ENCODE measurements around the gene ISY1. TPM values are rescaled to one million over a fixed set of nuclear protein-coding genes. Genes with fewer than 3 reads are reported as not detected.

The ISY1 gene
- total RNA-seq, 1 experiment from 2014 or later: 43.6 TPM

DNA sequence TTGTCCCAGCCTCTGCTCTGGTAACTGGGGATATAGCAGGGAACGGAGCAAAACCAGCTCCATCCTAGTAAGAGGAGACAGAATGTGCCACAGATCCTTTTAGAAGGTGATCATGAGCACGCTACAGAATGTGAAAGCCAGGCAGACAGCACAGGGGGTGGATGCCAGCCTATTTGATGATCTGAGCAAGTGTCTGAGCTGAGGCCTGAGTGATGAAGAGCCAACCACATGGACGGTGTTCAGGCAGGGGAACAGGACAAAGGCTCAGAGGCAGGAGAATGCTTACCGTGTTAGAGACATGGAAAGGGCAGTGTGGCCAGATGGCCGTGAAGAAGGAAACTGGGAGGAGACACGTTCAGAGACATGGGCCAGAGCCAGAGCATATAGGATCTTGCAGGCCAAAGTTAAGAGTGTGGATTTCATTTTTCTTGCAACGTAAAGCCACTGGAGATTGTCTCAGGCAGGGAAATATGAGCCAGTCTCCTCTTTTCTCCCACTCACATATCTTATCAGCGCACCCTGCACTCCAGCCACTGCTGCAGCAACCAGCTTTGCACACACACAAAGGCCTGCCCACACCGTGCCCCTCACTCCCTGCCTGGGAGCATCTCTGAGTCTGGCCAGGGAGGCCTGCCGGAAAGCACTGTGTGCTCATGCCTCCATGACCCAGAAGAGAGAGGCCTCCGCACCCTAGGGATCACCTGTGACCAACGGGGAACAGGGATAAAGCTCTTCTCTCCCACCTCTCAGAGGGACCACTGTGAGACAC lies 59.3 kb downstream of the ISY1 start:
- Histone ChIP-seq H2AFZ (ENCODE audit: low read depth, low read length, poor library complexity, severe bottlenecking) (no peak overlapping the region), H3K4me2 (ENCODE audit: low read length) (no peak overlapping the region), H3K9me2 (ENCODE audit: insufficient read depth) (no peaks in the 10 kb centered on the region), H3K27me3 (ENCODE audit: insufficient read depth, low read length) (no peaks in the 10 kb centered on the region), H3K79me2 (ENCODE audit: insufficient read depth, low read length) (no peaks in the 10 kb centered on the region), H3K9me3 (ENCODE audit: control insufficient read depth in 1 of 2, insufficient read depth in 1 of 2, low read depth in 1 of 2, low read length in 2 of 2) (no peaks in the 10 kb centered on the region), H3K27ac (ENCODE audit: low read depth, low read length) (no peak overlapping the region), H3K4me1 (ENCODE audit: control insufficient read depth in 1 of 2, insufficient read depth in 2 of 2, low read length in 2 of 2) (no peaks in the 10 kb centered on the region), H3K9ac (ENCODE audit: low read length) (no peak overlapping the region), H3K4me3 (replicated peaks in 1 of 2; ENCODE audit: low read depth in 1 of 2, low read length in 2 of 2) (no peak overlapping the region), H4K20me1 (ENCODE audit: insufficient read depth) (no peaks in the 10 kb centered on the region), H3K36me3 (ENCODE audit: control insufficient read depth in 1 of 2, insufficient read depth in 2 of 2, low read length in 2 of 2) (no peaks in the 10 kb centered on the region)
- RAD21 ChIA-PET (ENCODE audit: low non-redundant PET in 1 of 2, low total read pairs in 2 of 2, uncharacterized antibody in 2 of 2, unreplicated experiment in 2 of 2): no interaction called here
- ATAC-seq: no peak
- TF ChIP-seq SRF (IDR thresholded peaks at IDR 0.05; ENCODE audit: low read depth): no peak
- TF ChIP-seq CBX3 (IDR thresholded peaks at IDR 0.05; ENCODE audit: low read depth): no peak
- CTCF ChIA-PET: interaction anchor here (0.9 kb wide), 1 partner anchor 144 kb away, joined by 3 read pairs; no protein-coding TSS in a partner anchor
- DNase-seq (ENCODE audit: low read depth, low spot score): no peak
- BruUV-seq (replicated peaks): no TSS peak
- POLR2A ChIA-PET: interaction anchor here (0.6 kb wide), 1 partner anchor 48 kb away, joined by 3 read pairs; no protein-coding TSS in a partner anchor
- intact Hi-C loops (cut with micrococcal nuclease): no loop called here

DNA sequence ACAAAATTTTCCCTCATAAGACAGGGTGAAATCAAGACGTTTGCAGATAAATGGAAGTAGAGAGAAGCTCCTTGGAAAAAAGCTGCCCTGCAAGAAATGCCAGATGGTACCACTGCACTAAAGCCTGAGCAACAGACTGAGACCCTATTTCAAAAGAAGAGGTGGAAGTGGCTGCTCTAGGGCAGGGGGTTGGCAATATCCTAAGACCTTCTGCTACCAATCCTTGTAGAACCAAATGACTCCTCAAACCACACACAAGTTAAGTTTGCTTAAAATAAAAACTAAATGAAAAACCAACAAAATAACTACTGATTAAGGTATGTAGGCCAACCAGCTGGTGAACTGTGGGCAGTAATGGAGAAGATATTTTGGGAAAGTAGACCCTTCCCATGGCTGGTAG lies 60.6 kb downstream of the ISY1 start:
- TF ChIP-seq RAD21 (IDR thresholded peaks at IDR 0.05; ENCODE audit: low read depth) (no peak), YY1 (IDR thresholded peaks at IDR 0.05; ENCODE audit: extremely low read depth, insufficient replicate concordance, low read depth, low read length) (no peak), SRF (IDR thresholded peaks at IDR 0.05; ENCODE audit: low read depth) (no peak), EGR1 (IDR thresholded peaks at IDR 0.05; ENCODE audit: low read depth) (no peak), ZFX (IDR thresholded peaks at IDR 0.05) (no peak), ELF1 (IDR thresholded peaks at IDR 0.05; ENCODE audit: borderline replicate concordance, low read depth) (no peak), POLR2AphosphoS5 (IDR thresholded peaks at IDR 0.05; ENCODE audit: low read depth, low read length) (no peak), EZH2 (IDR thresholded peaks at IDR 0.05) (no peak), SP1 (IDR thresholded peaks at IDR 0.05; ENCODE audit: low read depth) (no peak), FOSL1 (IDR thresholded peaks at IDR 0.05; ENCODE audit: low read depth) (no peak), TCF7L2 (IDR thresholded peaks at IDR 0.05; ENCODE audit: borderline replicate concordance, extremely low read depth, insufficient read depth, insufficient read length) (no peak)
- TF ChIP-seq, protein P1, sequence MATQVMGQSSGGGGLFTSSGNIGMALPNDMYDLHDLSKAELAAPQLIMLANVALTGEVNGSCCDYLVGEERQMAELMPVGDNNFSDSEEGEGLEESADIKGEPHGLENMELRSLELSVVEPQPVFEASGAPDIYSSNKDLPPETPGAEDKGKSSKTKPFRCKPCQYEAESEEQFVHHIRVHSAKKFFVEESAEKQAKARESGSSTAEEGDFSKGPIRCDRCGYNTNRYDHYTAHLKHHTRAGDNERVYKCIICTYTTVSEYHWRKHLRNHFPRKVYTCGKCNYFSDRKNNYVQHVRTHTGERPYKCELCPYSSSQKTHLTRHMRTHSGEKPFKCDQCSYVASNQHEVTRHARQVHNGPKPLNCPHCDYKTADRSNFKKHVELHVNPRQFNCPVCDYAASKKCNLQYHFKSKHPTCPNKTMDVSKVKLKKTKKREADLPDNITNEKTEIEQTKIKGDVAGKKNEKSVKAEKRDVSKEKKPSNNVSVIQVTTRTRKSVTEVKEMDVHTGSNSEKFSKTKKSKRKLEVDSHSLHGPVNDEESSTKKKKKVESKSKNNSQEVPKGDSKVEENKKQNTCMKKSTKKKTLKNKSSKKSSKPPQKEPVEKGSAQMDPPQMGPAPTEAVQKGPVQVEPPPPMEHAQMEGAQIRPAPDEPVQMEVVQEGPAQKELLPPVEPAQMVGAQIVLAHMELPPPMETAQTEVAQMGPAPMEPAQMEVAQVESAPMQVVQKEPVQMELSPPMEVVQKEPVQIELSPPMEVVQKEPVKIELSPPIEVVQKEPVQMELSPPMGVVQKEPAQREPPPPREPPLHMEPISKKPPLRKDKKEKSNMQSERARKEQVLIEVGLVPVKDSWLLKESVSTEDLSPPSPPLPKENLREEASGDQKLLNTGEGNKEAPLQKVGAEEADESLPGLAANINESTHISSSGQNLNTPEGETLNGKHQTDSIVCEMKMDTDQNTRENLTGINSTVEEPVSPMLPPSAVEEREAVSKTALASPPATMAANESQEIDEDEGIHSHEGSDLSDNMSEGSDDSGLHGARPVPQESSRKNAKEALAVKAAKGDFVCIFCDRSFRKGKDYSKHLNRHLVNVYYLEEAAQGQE (IDR thresholded peaks at IDR 0.05; ENCODE audit: low read depth): no peak
- TF ChIP-seq, protein P2, sequence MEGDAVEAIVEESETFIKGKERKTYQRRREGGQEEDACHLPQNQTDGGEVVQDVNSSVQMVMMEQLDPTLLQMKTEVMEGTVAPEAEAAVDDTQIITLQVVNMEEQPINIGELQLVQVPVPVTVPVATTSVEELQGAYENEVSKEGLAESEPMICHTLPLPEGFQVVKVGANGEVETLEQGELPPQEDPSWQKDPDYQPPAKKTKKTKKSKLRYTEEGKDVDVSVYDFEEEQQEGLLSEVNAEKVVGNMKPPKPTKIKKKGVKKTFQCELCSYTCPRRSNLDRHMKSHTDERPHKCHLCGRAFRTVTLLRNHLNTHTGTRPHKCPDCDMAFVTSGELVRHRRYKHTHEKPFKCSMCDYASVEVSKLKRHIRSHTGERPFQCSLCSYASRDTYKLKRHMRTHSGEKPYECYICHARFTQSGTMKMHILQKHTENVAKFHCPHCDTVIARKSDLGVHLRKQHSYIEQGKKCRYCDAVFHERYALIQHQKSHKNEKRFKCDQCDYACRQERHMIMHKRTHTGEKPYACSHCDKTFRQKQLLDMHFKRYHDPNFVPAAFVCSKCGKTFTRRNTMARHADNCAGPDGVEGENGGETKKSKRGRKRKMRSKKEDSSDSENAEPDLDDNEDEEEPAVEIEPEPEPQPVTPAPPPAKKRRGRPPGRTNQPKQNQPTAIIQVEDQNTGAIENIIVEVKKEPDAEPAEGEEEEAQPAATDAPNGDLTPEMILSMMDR (IDR thresholded peaks at IDR 0.05 in 2 of 3, conservative IDR thresholded peaks at IDR 0.05 in 1 of 3; ENCODE audit: borderline replicate concordance in 1 of 3, insufficient read depth in 1 of 3, low read depth in 2 of 3, low read length in 2 of 3): no peak
- Histone ChIP-seq H3K79me2 (ENCODE audit: insufficient read depth, low read length) (no peaks in the 10 kb centered on the region), H3K4me1 (ENCODE audit: control insufficient read depth in 1 of 2, insufficient read depth in 2 of 2, low read length in 2 of 2) (no peaks in the 10 kb centered on the region), H2AFZ (ENCODE audit: low read depth, low read length, poor library complexity, severe bottlenecking) (no peak overlapping the region), H3K4me3 (replicated peaks in 1 of 2; ENCODE audit: low read depth in 1 of 2, low read length in 2 of 2) (no peak overlapping the region), H4K20me1 (ENCODE audit: insufficient read depth) (no peaks in the 10 kb centered on the region), H3K4me2 (ENCODE audit: low read length) (no peak overlapping the region), H3K36me3 (ENCODE audit: control insufficient read depth in 1 of 2, insufficient read depth in 2 of 2, low read length in 2 of 2) (no peaks in the 10 kb centered on the region), H3K9me2 (ENCODE audit: insufficient read depth) (no peaks in the 10 kb centered on the region), H3K27ac (ENCODE audit: low read depth, low read length) (no peak overlapping the region), H3K9ac (ENCODE audit: low read length) (no peak overlapping the region), H3K9me3 (ENCODE audit: control insufficient read depth in 1 of 2, insufficient read depth in 1 of 2, low read depth in 1 of 2, low read length in 2 of 2) (no peaks in the 10 kb centered on the region), H3K27me3 (ENCODE audit: insufficient read depth, low read length) (no peaks in the 10 kb centered on the region)
- ATAC-seq: no peak
- intact Hi-C loops (cut with micrococcal nuclease): no loop called here
- BruUV-seq (replicated peaks): no TSS peak
- POLR2A ChIA-PET: no interaction called here
- CTCF ChIA-PET: no interaction called here
- RAD21 ChIA-PET (ENCODE audit: low non-redundant PET in 1 of 2, low total read pairs in 2 of 2, uncharacterized antibody in 2 of 2, unreplicated experiment in 2 of 2): no interaction called here
- DNase-seq (ENCODE audit: low read depth, low spot score): no peak

Measured in HCT116 (cell line).